Vagina (tissue), 2 donors: Measurements from ENCODE around the gene IL36G. TPM values are rescaled to one million over a fixed set of nuclear protein-coding genes. Genes with fewer than 3 reads are reported as not detected.
"Not testable (repeated sequence)": the region's sequence is repeated elsewhere in the genome, so short reads cannot be mapped to it uniquely, and the experiment has no call there.

Source experiments
- DNase-seq, 2 donors: peaks; one replicate each; pipeline ENCODE4 v3.0.0-alpha.2; 2017; ENCODE audit errors: extremely low spot score in 2 of 2
- H3K27ac ChIP-seq: fragments of 200-600 bp; sonication (generic); one replicate; pipeline ENCODE4 v1.5.1; 2019
- H3K27me3 ChIP-seq: fragments of 200-600 bp; sonication (generic); one replicate; pipeline ENCODE4 v1.5.1; 2019
- H3K36me3 ChIP-seq, 2 donors: fragments of 200-600 bp; sonication (generic); one replicate each; pipeline ENCODE4 v1.5.1; 2017 to 2019
- H3K4me1 ChIP-seq: fragments of 200-600 bp; sonication (generic); one replicate; pipeline ENCODE4 v1.5.1; 2019
- H3K4me3 ChIP-seq, 2 donors: fragments of 200-600 bp; sonication (generic); 1 replicate in 1 of 2; 2 replicates in 1 of 2; pipeline ENCODE4 v1.5.1; 2016 to 2019
- H3K9me3 ChIP-seq: fragments of 200-600 bp; sonication (generic); one replicate; pipeline ENCODE4 v1.5.1; 2019
- POLR2A ChIP-seq, 2 donors: fragments of 450-650 bp; IDR thresholded peaks; one replicate each; pipeline ENCODE4 v1.6.1; 2017; ENCODE audit warnings: antibody characterized with exemption in 2 of 2, mild to moderate bottlenecking in 2 of 2, moderate library complexity in 2 of 2
- POLR2AphosphoS5 ChIP-seq, 2 donors: sonication (generic); formaldehyde crosslinking; IDR thresholded peaks; one replicate each; pipeline ENCODE4 v1.9.0; 2017; ENCODE audit warnings: antibody characterized with exemption in 2 of 2, mild to moderate bottlenecking in 2 of 2, low read depth in 1 of 2; ENCODE audit not compliant: insufficient read depth in 1 of 2
- intact Hi-C: fragments of 100-400 bp; cut with DNase I; formaldehyde crosslinking; loops from one replicate; pipeline ENCODE4 v1.15.1; 2023
- total RNA-seq: library from RNA; depleted of rRNA; stranded (reverse); fragments of >200 nt; gene quantifications from one replicate; pipeline ENCODE4 v1.2.3, GENCODE V29; 2016
- TF ChIP-seq, protein P1 (sequence below), 3 experiments: fragments of 450-650 bp in 2 of 3; fragments of 200-600 bp in 1 of 3; sonication (generic) in 1 of 3; IDR thresholded peaks; one replicate each; pipeline ENCODE4 v1.5.1; 2017 to 2019; ENCODE audit warnings: antibody characterized with exemption in 3 of 3, mild to moderate bottlenecking in 2 of 3, moderate library complexity in 2 of 3

IL36G gene
- total RNA-seq, result not detected

DNA sequence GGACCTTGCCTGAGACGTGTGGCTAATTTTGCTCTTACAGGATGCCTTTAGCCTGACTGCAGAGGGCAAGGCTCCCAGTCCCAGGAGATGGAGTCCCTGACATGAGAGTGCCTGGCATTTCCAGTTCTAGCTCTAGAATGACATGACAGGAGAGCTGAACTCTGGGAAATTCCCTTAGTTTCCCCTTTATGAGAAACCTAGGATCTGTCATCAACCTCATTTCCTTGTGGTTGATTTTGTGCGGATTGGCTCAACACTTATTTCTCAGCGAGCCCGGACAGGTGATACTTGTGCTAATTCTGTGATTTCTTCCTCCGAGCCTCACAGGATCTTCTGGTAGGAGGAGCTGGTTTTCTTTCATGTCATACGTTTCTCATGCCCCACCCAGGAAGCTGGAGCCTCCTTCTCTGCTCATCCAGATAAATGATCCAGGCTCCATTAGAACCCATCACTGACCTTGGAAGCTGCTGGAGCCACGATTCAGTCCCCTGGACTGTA lies at the start of gene IL36G:
TSS of gene IL36G (plus strand) at position 448 of the 498 bp plus-strand sequence. CDS start 633 bp downstream, outside the sequence.
- no peak for DNase-seq
- Histone ChIP-seq H3K4me1 (no peaks in the 10 kb centered on the region), H3K27me3 (no peaks in the 10 kb centered on the region), H3K9me3 (no peaks in the 10 kb centered on the region), H3K4me3 (no peak within 1 kb of the TSS), H3K36me3 (no peaks in the 10 kb centered on the region), H3K27ac (no peak within 1 kb of the TSS)
- TF ChIP-seq, protein P1, sequence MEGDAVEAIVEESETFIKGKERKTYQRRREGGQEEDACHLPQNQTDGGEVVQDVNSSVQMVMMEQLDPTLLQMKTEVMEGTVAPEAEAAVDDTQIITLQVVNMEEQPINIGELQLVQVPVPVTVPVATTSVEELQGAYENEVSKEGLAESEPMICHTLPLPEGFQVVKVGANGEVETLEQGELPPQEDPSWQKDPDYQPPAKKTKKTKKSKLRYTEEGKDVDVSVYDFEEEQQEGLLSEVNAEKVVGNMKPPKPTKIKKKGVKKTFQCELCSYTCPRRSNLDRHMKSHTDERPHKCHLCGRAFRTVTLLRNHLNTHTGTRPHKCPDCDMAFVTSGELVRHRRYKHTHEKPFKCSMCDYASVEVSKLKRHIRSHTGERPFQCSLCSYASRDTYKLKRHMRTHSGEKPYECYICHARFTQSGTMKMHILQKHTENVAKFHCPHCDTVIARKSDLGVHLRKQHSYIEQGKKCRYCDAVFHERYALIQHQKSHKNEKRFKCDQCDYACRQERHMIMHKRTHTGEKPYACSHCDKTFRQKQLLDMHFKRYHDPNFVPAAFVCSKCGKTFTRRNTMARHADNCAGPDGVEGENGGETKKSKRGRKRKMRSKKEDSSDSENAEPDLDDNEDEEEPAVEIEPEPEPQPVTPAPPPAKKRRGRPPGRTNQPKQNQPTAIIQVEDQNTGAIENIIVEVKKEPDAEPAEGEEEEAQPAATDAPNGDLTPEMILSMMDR (IDR thresholded peaks at IDR 0.05), result no peak
- TF ChIP-seq POLR2AphosphoS5 (IDR thresholded peaks at IDR 0.05; ENCODE audit: insufficient read depth in 1 of 2, low read depth in 1 of 2) (no peak), POLR2A (IDR thresholded peaks at IDR 0.05) (no peak)
- intact Hi-C loops, result no loop called here

DNA sequence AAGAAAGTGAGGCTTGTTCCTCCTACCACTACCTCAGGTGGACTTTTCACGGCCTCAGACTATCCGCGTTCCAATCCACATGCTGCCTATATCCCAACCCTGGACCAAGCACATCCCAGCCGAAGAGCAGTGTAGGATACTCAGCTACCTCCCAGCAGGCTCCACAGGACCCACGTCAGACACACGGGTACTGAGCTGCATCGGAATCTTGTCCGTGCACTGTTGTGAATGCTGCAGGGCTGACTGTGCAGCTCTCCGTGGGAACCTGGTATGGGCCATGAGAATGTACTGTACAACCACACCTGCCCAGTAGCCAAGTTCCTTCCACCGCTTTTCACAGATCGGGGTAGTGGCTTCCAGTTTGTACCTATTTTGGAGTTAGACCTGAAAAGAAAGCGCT lies 44.5 kb upstream of the IL36G start:
- TF ChIP-seq POLR2A (IDR thresholded peaks at IDR 0.05) (no peak), POLR2AphosphoS5 (IDR thresholded peaks at IDR 0.05; ENCODE audit: insufficient read depth in 1 of 2, low read depth in 1 of 2) (no peak)
- TF ChIP-seq, protein P1 (IDR thresholded peaks at IDR 0.05), result no peak
- no peaks in the 10 kb centered on the region for H3K27me3 ChIP-seq
- intact Hi-C loops, result loop anchor here (10.0 kb wide), 1 partner anchor 178 kb away; no protein-coding TSS in a partner anchor
- H3K27ac ChIP-seq, result no peak overlapping the region
- H3K4me3 ChIP-seq, result no peak overlapping the region
- no peaks in the 10 kb centered on the region for H3K36me3 ChIP-seq
- H3K9me3 ChIP-seq, result no peaks in the 10 kb centered on the region
- H3K4me1 ChIP-seq, result no peaks in the 10 kb centered on the region
- DNase-seq, result peak; percentile 75 to 93

DNA sequence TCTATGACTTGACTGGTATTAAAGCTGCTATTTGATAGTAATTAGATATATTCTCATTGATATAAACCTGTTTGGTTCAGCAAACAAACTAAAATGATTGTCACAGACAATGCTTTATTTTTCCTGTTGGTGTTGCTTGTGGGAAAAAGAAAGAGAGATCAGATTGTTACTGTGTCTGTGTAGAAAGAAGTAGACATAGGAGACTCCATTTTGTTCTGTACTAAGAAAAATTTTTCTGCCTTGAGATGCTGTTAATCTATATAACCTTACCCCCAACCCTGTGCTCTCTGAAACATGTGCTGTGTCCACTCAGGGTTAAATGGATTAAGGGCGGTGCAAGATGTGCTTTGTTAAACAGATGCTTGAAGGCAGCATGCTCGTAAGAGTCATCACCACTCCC lies 43.7 kb upstream of the IL36G start:
- not testable (repeated sequence) for H3K4me1 ChIP-seq, H3K27ac ChIP-seq, H3K4me3 ChIP-seq, H3K36me3 ChIP-seq, H3K9me3 ChIP-seq, H3K27me3 ChIP-seq
- DNase-seq, result peak in 1 of 2 donors; percentile 20
- intact Hi-C loops, result loop anchor here (10.0 kb wide), 1 partner anchor 179 kb away; no protein-coding TSS in a partner anchor

DNA sequence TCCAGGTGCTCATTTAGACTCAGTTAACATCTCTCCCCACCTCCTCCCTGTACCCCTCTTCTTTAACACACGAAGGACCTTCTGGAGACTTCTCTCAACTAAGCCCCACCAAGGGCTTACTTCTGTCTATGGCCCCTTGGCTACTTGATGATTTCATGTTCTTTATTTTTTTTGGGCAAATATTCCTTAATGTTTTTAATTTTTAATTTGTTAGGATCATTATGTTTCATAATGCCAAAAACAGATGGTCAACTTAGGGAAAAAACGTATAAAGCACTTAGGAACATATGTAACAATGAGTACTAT lies 40.9 kb upstream of the IL36G start:
- peak in 1 of 2 donors; percentile 9 for DNase-seq
- Histone ChIP-seq H3K36me3 (no peaks in the 10 kb centered on the region), H3K27ac (no peak overlapping the region), H3K9me3 (no peaks in the 10 kb centered on the region), H3K27me3 (no peaks in the 10 kb centered on the region), H3K4me1 (no peaks in the 10 kb centered on the region), H3K4me3 (no peak overlapping the region)
- intact Hi-C loops, result loop anchor here (10.0 kb wide), 1 partner anchor 182 kb away; no protein-coding TSS in a partner anchor
- no peak for TF ChIP-seq POLR2A (IDR thresholded peaks at IDR 0.05)
- TF ChIP-seq, protein P1 (IDR thresholded peaks at IDR 0.05), result no peak
- TF ChIP-seq POLR2AphosphoS5 (IDR thresholded peaks at IDR 0.05; ENCODE audit: insufficient read depth in 1 of 2, low read depth in 1 of 2), result no peak

DNA sequence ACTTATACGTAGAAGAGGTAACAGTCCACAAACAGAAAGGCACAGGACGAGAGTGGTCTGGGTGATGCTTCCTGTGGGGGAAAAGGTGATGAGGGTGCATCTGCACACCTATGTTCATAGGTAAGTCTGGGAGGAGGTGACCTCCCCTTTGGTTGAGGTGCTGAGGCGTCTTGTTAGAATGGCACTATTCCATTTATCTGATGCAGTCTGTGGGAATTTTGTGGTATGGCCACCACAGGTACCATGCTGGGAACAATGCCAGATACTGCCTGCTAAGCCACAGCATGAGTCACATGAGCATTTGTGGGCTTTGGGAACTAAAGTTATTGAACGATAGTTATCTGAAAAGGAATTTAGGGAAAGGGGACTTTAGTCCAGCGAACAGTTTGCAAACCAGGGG lies 38.9 kb upstream of the IL36G start:
- TF ChIP-seq POLR2AphosphoS5 (IDR thresholded peaks at IDR 0.05; ENCODE audit: insufficient read depth in 1 of 2, low read depth in 1 of 2) (no peak), POLR2A (IDR thresholded peaks at IDR 0.05) (no peak)
- H3K4me1 ChIP-seq, result no peaks in the 10 kb centered on the region
- no peak overlapping the region for H3K27ac ChIP-seq
- no peak overlapping the region for H3K4me3 ChIP-seq
- no peaks in the 10 kb centered on the region for H3K36me3 ChIP-seq
- intact Hi-C loops, result loop anchor here (10.0 kb wide), 1 partner anchor 184 kb away; no protein-coding TSS in a partner anchor
- no peaks in the 10 kb centered on the region for H3K27me3 ChIP-seq
- H3K9me3 ChIP-seq, result no peaks in the 10 kb centered on the region
- DNase-seq, result peak in 1 of 2 donors; percentile 22

DNA sequence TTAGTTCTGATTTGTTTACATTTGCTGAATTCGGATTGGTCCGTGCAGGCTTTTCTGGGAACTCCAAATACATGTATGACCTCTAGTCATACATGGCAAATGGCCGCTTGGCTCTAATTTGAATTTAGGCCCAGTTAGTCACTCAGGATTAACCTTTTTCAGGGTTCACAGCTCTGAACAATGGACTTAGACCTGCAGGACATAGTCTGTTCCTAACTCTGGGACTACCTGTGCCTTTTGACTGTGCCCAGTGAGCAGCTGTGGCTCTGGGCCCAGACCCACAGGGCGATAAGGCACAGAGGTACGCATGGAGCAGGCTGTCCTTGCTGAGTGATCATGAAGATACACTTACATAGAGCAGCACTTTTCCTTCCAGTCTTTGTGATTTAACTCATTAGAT lies 38.4 kb upstream of the IL36G start:
- Histone ChIP-seq H3K4me3 (no peak overlapping the region), H3K27ac (no peak overlapping the region), H3K9me3 (no peaks in the 10 kb centered on the region), H3K36me3 (no peaks in the 10 kb centered on the region), H3K4me1 (no peaks in the 10 kb centered on the region), H3K27me3 (no peaks in the 10 kb centered on the region)
- peak in 1 of 2 donors; percentile 42 for DNase-seq
- intact Hi-C loops, result loop anchor here (10.0 kb wide), 1 partner anchor 185 kb away; no protein-coding TSS in a partner anchor
- TF ChIP-seq, protein P1 (IDR thresholded peaks at IDR 0.05), result no peak
- TF ChIP-seq POLR2A (IDR thresholded peaks at IDR 0.05) (no peak), POLR2AphosphoS5 (IDR thresholded peaks at IDR 0.05; ENCODE audit: insufficient read depth in 1 of 2, low read depth in 1 of 2) (no peak)
